Stimulated activated CD4-positive, alpha-beta T cell treated with anti-CD3 and anti-CD28 coated beads, Interleukin-1b, Interleukin-23, amount 100 ng/mL, for 1 hour (primary cell): ENCODE measurements around the gene NACC2.
"Not testable (repeated sequence)": the region's sequence is repeated elsewhere in the genome, so short reads cannot be mapped to it uniquely, and the experiment has no call there.

Source experiments
- DNase-seq, 2 donors: peaks; one replicate each; pipeline ENCODE4 v3.0.0-alpha.2; 2020; ENCODE audit warnings: low read depth in 2 of 2

Gene NACC2

GRCh38 chr9:136081113-136081825 is 13.8 kb downstream of the NACC2 start:
- no peak for DNase-seq

GRCh38 chr9:136080716-136081112 is 14.4 kb downstream of the NACC2 start:
- DNase-seq: no peak

- DNase-seq: no peak
Observed at GRCh38 chr9:136079916-136080246, 15.2 kb downstream of the NACC2 start.

- no peak for DNase-seq
Observed at GRCh38 chr9:136079211-136079915, 15.7 kb downstream of the NACC2 start.

GRCh38 chr9:136078498-136079011 is 16.5 kb downstream of the NACC2 start:
- DNase-seq: no peak

- no peak for DNase-seq
Observed at GRCh38 chr9:136078024-136078423, 17.1 kb downstream of the NACC2 start.

- no peak for DNase-seq
Observed at GRCh38 chr9:136077491-136077890, 17.6 kb downstream of the NACC2 start.

GRCh38 chr9:136075881-136076678 is 19.0 kb downstream of the NACC2 start:
- no peak for DNase-seq

GRCh38 chr9:136075134-136075841 is 19.8 kb downstream of the NACC2 start:
- no peak for DNase-seq

GRCh38 chr9:136074706-136075105 is 20.4 kb downstream of the NACC2 start:
- DNase-seq: no peak

GRCh38 chr9:136062657-136063439 is 32.2 kb downstream of the NACC2 start:
- DNase-seq: no peak

- DNase-seq: not testable (repeated sequence)
Observed at GRCh38 chr9:136061916-136062315, 33.2 kb downstream of the NACC2 start.

- no peak for DNase-seq
Observed at GRCh38 chr9:136061405-136061804, 33.7 kb downstream of the NACC2 start.

GRCh38 chr9:136060671-136061371 is 34.3 kb downstream of the NACC2 start:
- no peak for DNase-seq

- DNase-seq: no peak
Observed at GRCh38 chr9:136059851-136060670, 35.0 kb downstream of the NACC2 start.

- no peak for DNase-seq
Observed at GRCh38 chr9:136059321-136059791, 35.7 kb downstream of the NACC2 start.

GRCh38 chr9:136058801-136059302 is 36.2 kb downstream of the NACC2 start:
- no peak for DNase-seq

- no peak for DNase-seq
Observed at GRCh38 chr9:136058084-136058483, 37.0 kb downstream of the NACC2 start.
